ENCODE measurements around the gene FGF12. TPM values are rescaled to one million over a fixed set of nuclear protein-coding genes. Genes with fewer than 3 reads are reported as not detected.
A peak's percentile ranks its signal among the peaks of the same experiment; 100 is the strongest.

Gene FGF12
- total RNA-seq, 4 donors from 2014 or later, result 0.54 to 6.3 (median 3.9) TPM

GRCh38 chr3:192246847-192247559 lies 480.3 kb downstream of the FGF12 start:
- Histone ChIP-seq H3K27ac (no peak overlapping the region), H3K27me3 (no peaks in the 10 kb centered on the region), H3K4me3 (replicated peaks in 1 of 3) (no peak overlapping the region), H3K36me3 (no peaks in the 10 kb centered on the region), H3K4me1 (no peaks in the 10 kb centered on the region), H3K9me3 (no peaks in the 10 kb centered on the region)
- no peak for TF ChIP-seq CTCF (IDR thresholded peaks at IDR 0.05)
- TF ChIP-seq POLR2A (IDR thresholded peaks at IDR 0.05), result no peak
- DNase-seq, result no peak
- 25 to 36% methylated on average over 1 of the region's 1 CpG for whole genome bisulfite sequencing, 2 donors
- intact Hi-C loops (cut with DNase I), result no loop called here

- Histone ChIP-seq H3K27me3 (no peaks in the 10 kb centered on the region), H3K27ac (no peak overlapping the region), H3K4me3 (replicated peaks in 1 of 3) (no peak overlapping the region), H3K36me3 (no peaks in the 10 kb centered on the region), H3K4me1 (no peaks in the 10 kb centered on the region), H3K9me3 (no peaks in the 10 kb centered on the region)
- WGBS, 2 donors, result 71 to 90% methylated on average over 1 of the region's 1 CpG
- no peak for TF ChIP-seq POLR2A (IDR thresholded peaks at IDR 0.05)
- intact Hi-C loops (cut with DNase I), result no loop called here
- no peak for DNase-seq
Observed at GRCh38 chr3:192244591-192244990, 482.8 kb downstream of the FGF12 start.

- 86 to 88% methylated on average over 1 of the region's 1 CpG for WGBS, 2 donors
- H3K27ac ChIP-seq, result no peak overlapping the region
- H3K4me1 ChIP-seq, result no peaks in the 10 kb centered on the region
- no peaks in the 10 kb centered on the region for H3K27me3 ChIP-seq
- H3K4me3 ChIP-seq (replicated peaks in 1 of 3), result no peak overlapping the region
- no peak for TF ChIP-seq POLR2A (IDR thresholded peaks at IDR 0.05)
- TF ChIP-seq CTCF (IDR thresholded peaks at IDR 0.05), result no peak
- DNase-seq, result no peak
- no peaks in the 10 kb centered on the region for H3K36me3 ChIP-seq
- intact Hi-C loops (cut with DNase I), result no loop called here
- no peaks in the 10 kb centered on the region for H3K9me3 ChIP-seq
Observed at GRCh38 chr3:192239956-192240355, 487.4 kb downstream of the FGF12 start.

- intact Hi-C loops (cut with DNase I), result no loop called here
- Histone ChIP-seq H3K9me3 (no peaks in the 10 kb centered on the region), H3K27me3 (no peaks in the 10 kb centered on the region), H3K4me3 (replicated peaks in 1 of 3) (no peak overlapping the region), H3K4me1 (no peaks in the 10 kb centered on the region), H3K36me3 (no peaks in the 10 kb centered on the region), H3K27ac (no peak overlapping the region)
- TF ChIP-seq POLR2A (IDR thresholded peaks at IDR 0.05) (no peak), CTCF (IDR thresholded peaks at IDR 0.05) (no peak)
- DNase-seq, result peak in 1 of 2 donors; percentile 3
- 63 to 88% methylated on average over 4 of the region's 4 CpGs for WGBS, 2 donors
Observed at GRCh38 chr3:192237992-192238608, 489.2 kb downstream of the FGF12 start.

- no peak for DNase-seq
- Histone ChIP-seq H3K27me3 (no peaks in the 10 kb centered on the region), H3K9me3 (no peaks in the 10 kb centered on the region), H3K27ac (no peak overlapping the region), H3K4me1 (no peaks in the 10 kb centered on the region), H3K4me3 (replicated peaks in 1 of 3) (no peak overlapping the region), H3K36me3 (no peaks in the 10 kb centered on the region)
- WGBS, 2 donors, result 96 to 97% methylated on average over 2 of the region's 2 CpGs
- intact Hi-C loops (cut with DNase I), result no loop called here
- TF ChIP-seq CTCF (IDR thresholded peaks at IDR 0.05), result no peak
- no peak for TF ChIP-seq POLR2A (IDR thresholded peaks at IDR 0.05)
Observed at GRCh38 chr3:192229866-192230265, 497.5 kb downstream of the FGF12 start.
